SK-N-SH (cell line): ENCODE data around the gene ELOVL1. TPM values are rescaled to one million over a fixed set of nuclear protein-coding genes. Genes with fewer than 3 reads are reported as not detected.

ENCODE experiments used
- CTCF ChIA-PET: fragments of 300-600, 350-600 bp; formaldehyde crosslinking; extraction: SDS; loops from one replicate; lab custom pipeline; 2021; lab: Yijun Ruan, JAX
- POLR2A ChIA-PET: fragments of 350-600 bp; sonication (Branson Sonifier 250); formaldehyde crosslinking; extraction: SDS; loops from one replicate; lab custom pipeline; 2020; ENCODE audit warnings: antibody characterized with exemption, inconsistent platforms; lab: Yijun Ruan, JAX
- DNase-seq: peaks from one replicate; pipeline ENCODE4 v3.0.0; 2012
- H2AFZ ChIP-seq: fragments of 200-600 bp; sonication (generic); 2 replicates; pipeline ENCODE4 v1.8.1; 2016; ENCODE audit warnings: antibody characterized with exemption, mild to moderate bottlenecking, low read depth
- H3F3A ChIP-seq: fragments of 200-600 bp; sonication (generic); replicated peaks from 2 replicates; pipeline ENCODE3; 2016; ENCODE audit warnings: antibody characterized with exemption, mild to moderate bottlenecking; ENCODE audit not compliant: insufficient read depth
- H3K27ac ChIP-seq, 2 experiments: fragments of 200-500 bp in 1 of 2; fragments of 200-600 bp in 1 of 2; sonication (Bioruptor generic) in 1 of 2; sonication (generic), shearing (Covaris generic) in 1 of 2; 2 replicates each; pipeline versions ENCODE4 v1.5.1 to v1.6.1; 2014 to 2016; ENCODE audit warnings: low read depth in 2 of 2, inconsistent platforms in 1 of 2, low read length in 1 of 2, mild to moderate bottlenecking in 1 of 2, mixed read lengths in 1 of 2
- H3K27me3 ChIP-seq: fragments of 200-600 bp; sonication (generic), shearing (Covaris generic); 2 replicates; pipeline ENCODE4 v1.6.1; 2016; ENCODE audit warnings: mixed run types; ENCODE audit not compliant: insufficient read depth
- H3K36me3 ChIP-seq, 2 experiments: fragments of 200-500 bp in 1 of 2; fragments of 200-600 bp in 1 of 2; sonication (Bioruptor generic) in 1 of 2; sonication (generic) in 1 of 2; replicated peaks in 1 of 2; 2 replicates each; pipeline versions ENCODE3 to v1.5.1; 2014 to 2016; ENCODE audit warnings: low read length in 1 of 2, mild to moderate bottlenecking in 1 of 2; ENCODE audit not compliant: insufficient read depth in 2 of 2, control insufficient read depth in 1 of 2
- H3K4me1 ChIP-seq, 2 experiments: fragments of 200-500 bp in 1 of 2; fragments of 200-600 bp in 1 of 2; sonication (Bioruptor generic) in 1 of 2; sonication (generic), shearing (Covaris generic) in 1 of 2; 2 replicates each; pipeline versions ENCODE4 v1.5.1 to v1.6.1; 2014 to 2016; ENCODE audit warnings: low read depth in 1 of 2, low read length in 1 of 2, mixed run types in 1 of 2; ENCODE audit not compliant: insufficient read depth in 2 of 2, control insufficient read depth in 1 of 2
- H3K4me2 ChIP-seq: fragments of 200-600 bp; sonication (generic), shearing (Covaris generic); 2 replicates; pipeline ENCODE4 v1.6.1; 2017; ENCODE audit warnings: mixed run types
- H3K4me3 ChIP-seq, 2 experiments: fragments of 200-500 bp in 1 of 2; fragments of 200-600 bp in 1 of 2; sonication (Bioruptor generic) in 1 of 2; sonication (generic), shearing (Covaris generic) in 1 of 2; 2 replicates each; pipeline versions ENCODE4 v1.5.1 to v1.8.1; 2014 to 2016; ENCODE audit warnings: low read depth in 2 of 2, inconsistent platforms in 1 of 2, low read length in 1 of 2, mild to moderate bottlenecking in 1 of 2, mixed read lengths in 1 of 2, moderate library complexity in 1 of 2
- H3K79me2 ChIP-seq: fragments of 200-600 bp; sonication (generic); 2 replicates; pipeline ENCODE4 v1.8.1; 2017; ENCODE audit warnings: mild to moderate bottlenecking; ENCODE audit not compliant: insufficient read depth
- H3K9ac ChIP-seq: fragments of 200-600 bp; sonication (generic); 2 replicates; pipeline ENCODE4 v1.6.1; 2017; ENCODE audit warnings: mixed run types
- H3K9me2 ChIP-seq: fragments of 200-600 bp; sonication (generic); 2 replicates; pipeline ENCODE4 v1.6.1; 2017; ENCODE audit warnings: mixed run types
- H3K9me3 ChIP-seq: fragments of 200-600 bp; sonication (generic); 2 replicates; pipeline ENCODE4 v1.6.1; 2017; ENCODE audit warnings: mixed run types, mild to moderate bottlenecking, moderate library complexity
- H4K20me1 ChIP-seq: fragments of 200-600 bp; sonication (generic); 2 replicates; pipeline ENCODE4 v1.6.1; 2017; ENCODE audit warnings: mild to moderate bottlenecking, mixed run types; ENCODE audit not compliant: insufficient read depth
- ELF1 ChIP-seq: IDR thresholded peaks from 2 replicates; pipeline ENCODE4 v1.4.0; 2012
- EZH2phosphoT487 ChIP-seq: fragments of 200-600 bp; sonication (generic); IDR thresholded peaks from 2 replicates; pipeline ENCODE4 v1.6.1; 2017; ENCODE audit warnings: low read depth, mixed run types, mild to moderate bottlenecking, antibody characterized with exemption, moderate library complexity, borderline replicate concordance
- FOXJ3 ChIP-seq: sonication (generic); formaldehyde crosslinking; IDR thresholded peaks from 2 replicates; pipeline ENCODE4 v1.5.1; 2020; ENCODE audit warnings: mild to moderate bottlenecking, missing genetic modification reagents
- FOXM1 ChIP-seq: IDR thresholded peaks from 2 replicates; pipeline ENCODE4 v1.4.0; 2012; ENCODE audit warnings: low read depth, mild to moderate bottlenecking
- GABPA ChIP-seq: IDR thresholded peaks from 2 replicates; pipeline ENCODE4 v1.4.0; 2012; ENCODE audit warnings: low read depth, mild to moderate bottlenecking
- GATA2 ChIP-seq: sonication (generic); formaldehyde crosslinking; IDR thresholded peaks from 2 replicates; pipeline ENCODE4 v1.5.0; 2020; ENCODE audit warnings: mild to moderate bottlenecking, missing genetic modification reagents
- JUND ChIP-seq: IDR thresholded peaks from 2 replicates; pipeline ENCODE4 v1.4.0; 2012
- MAX ChIP-seq: IDR thresholded peaks from 2 replicates; pipeline ENCODE4 v1.4.0; 2012; ENCODE audit warnings: low read depth
- MXI1 ChIP-seq: IDR thresholded peaks from 2 replicates; pipeline ENCODE4 v1.6.1; 2012; ENCODE audit warnings: mild to moderate bottlenecking, low read depth, low read length, improper control_type of control experiment
- NFIC ChIP-seq: IDR thresholded peaks from 2 replicates; pipeline ENCODE4 v1.4.0; 2012; ENCODE audit warnings: borderline replicate concordance
- PBX3 ChIP-seq: IDR thresholded peaks from 2 replicates; pipeline ENCODE4; 2012
- POLR2AphosphoS5 ChIP-seq: IDR thresholded peaks from 2 replicates; pipeline ENCODE4 v1.6.1; 2012; ENCODE audit warnings: low read depth, low read length
- RXRA ChIP-seq: IDR thresholded peaks from 2 replicates; pipeline ENCODE4 v1.4.0; 2012; ENCODE audit warnings: low read depth, mild to moderate bottlenecking, borderline replicate concordance
- SIN3A ChIP-seq: IDR thresholded peaks from 2 replicates; pipeline ENCODE4 v1.6.1; 2012; ENCODE audit warnings: low read depth, mild to moderate bottlenecking, low read length, moderate library complexity, borderline replicate concordance
- TAF1 ChIP-seq: IDR thresholded peaks from 2 replicates; pipeline ENCODE4 v1.6.1; 2012; ENCODE audit warnings: low read depth, mild to moderate bottlenecking, low read length, moderate library complexity, borderline replicate concordance
- YY1 ChIP-seq: IDR thresholded peaks from 2 replicates; pipeline ENCODE4 v1.4.0; 2012; ENCODE audit warnings: low read depth, mild to moderate bottlenecking
- ZBTB33 ChIP-seq: IDR thresholded peaks from 2 replicates; pipeline ENCODE4 v1.4.0; 2012; ENCODE audit warnings: low read depth, borderline replicate concordance
- WGBS: methylation state at CpG from one replicate; pipeline ENCODE4 v1.1.6; 2017; ENCODE audit warnings: low lambda C conversion rate; 5-methylcytosine and 5-hydroxymethylcytosine counted together
- polyA plus RNA-seq, 3 experiments: library from polyadenylated mRNA; depleted of rRNA; stranded (reverse); fragments of >200 nt; gene quantifications; 2 replicates each; pipeline ENCODE4 v1.2.3, GENCODE V29; 2012

The ELOVL1 gene
- polyA plus RNA-seq, 1 of the 3 experiments (the other 2 are of a cell fraction): 127 TPM

DNA sequence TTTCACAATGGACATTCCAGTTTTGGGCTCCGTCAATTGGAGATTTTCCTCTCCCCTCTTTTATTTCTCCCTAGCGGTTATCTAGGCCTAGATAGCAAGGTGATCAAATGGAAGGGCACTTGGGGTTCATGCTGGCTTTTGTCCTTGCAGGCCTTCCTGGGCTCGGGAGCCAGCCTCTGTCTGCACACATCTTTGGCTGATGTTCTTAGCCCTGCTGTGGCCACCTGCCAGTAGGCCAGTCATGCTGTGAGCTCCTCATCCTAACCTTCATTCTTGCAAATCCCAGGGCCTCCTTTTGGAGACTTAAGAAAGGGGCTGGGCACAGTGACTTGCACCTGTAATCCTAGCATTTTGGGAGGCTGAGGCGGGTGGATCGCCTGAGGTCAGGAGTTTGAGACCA is 53.6 kb downstream of the ELOVL1 start:
- no peak overlapping the region for H3K4me3 ChIP-seq
- H3K4me2 ChIP-seq: no peak overlapping the region
- ChIA-PET CTCF (no interaction called here), POLR2A (no interaction called here)
- no peaks in the 10 kb centered on the region for H3K9me3 ChIP-seq
- H3K27ac ChIP-seq: no peak overlapping the region
- no peak overlapping the region for H3K9ac ChIP-seq
- H3F3A ChIP-seq: no peaks in the 10 kb centered on the region
- no peaks in the 10 kb centered on the region for H3K27me3 ChIP-seq
- no peaks in the 10 kb centered on the region for H3K4me1 ChIP-seq
- TF ChIP-seq POLR2AphosphoS5: no peak
- TF ChIP-seq RXRA: no peak
- TF ChIP-seq GATA2 (CRISPR knock-in tag): no peak
- TF ChIP-seq ELF1: no peak
- no peak for TF ChIP-seq PBX3
- no peak for TF ChIP-seq SIN3A
- no peak for TF ChIP-seq GABPA
- no peak for TF ChIP-seq MAX
- no peak for TF ChIP-seq FOXJ3 (CRISPR knock-in tag)
- TF ChIP-seq EZH2phosphoT487: no peak
- DNase-seq: no peak
- H3K9me2 ChIP-seq: no peaks in the 10 kb centered on the region
- H4K20me1 ChIP-seq: no peaks in the 10 kb centered on the region
- H3K79me2 ChIP-seq: no peaks in the 10 kb centered on the region
- no peak overlapping the region for H2AFZ ChIP-seq
- 82% methylated on average over 4 of the region's 5 CpGs for WGBS
- no peaks in the 10 kb centered on the region for H3K36me3 ChIP-seq

GRCh38 chr1:43313771-43314170 is 54.0 kb downstream of the ELOVL1 start:
- H3K36me3 ChIP-seq: no peaks in the 10 kb centered on the region
- H3F3A ChIP-seq: no peaks in the 10 kb centered on the region
- CTCF ChIA-PET: no interaction called here
- POLR2A ChIA-PET: no interaction called here
- no peak overlapping the region for H3K4me2 ChIP-seq
- no peak overlapping the region for H3K27ac ChIP-seq
- H3K9me3 ChIP-seq: no peaks in the 10 kb centered on the region
- H3K4me1 ChIP-seq: no peaks in the 10 kb centered on the region
- no peak for TF ChIP-seq MXI1
- no peak for TF ChIP-seq TAF1
- no peak for TF ChIP-seq YY1
- TF ChIP-seq EZH2phosphoT487: no peak
- no peak for TF ChIP-seq FOXM1
- TF ChIP-seq GABPA: no peak
- no peak for TF ChIP-seq NFIC
- TF ChIP-seq ZBTB33: no peak
- TF ChIP-seq JUND: no peak
- no peak overlapping the region for H2AFZ ChIP-seq
- no peak for DNase-seq
- no peak overlapping the region for H3K9ac ChIP-seq
- H3K79me2 ChIP-seq: no peaks in the 10 kb centered on the region
- WGBS: 93% methylated on average over 7 of the region's 10 CpGs
- H3K9me2 ChIP-seq: no peaks in the 10 kb centered on the region
- H3K4me3 ChIP-seq: no peak overlapping the region
- no peaks in the 10 kb centered on the region for H3K27me3 ChIP-seq
- H4K20me1 ChIP-seq: no peaks in the 10 kb centered on the region

Other genes starting within 250 kb of the ELOVL1 start
- gene EBNA1BP2, start 195.7 kb downstream of the ELOVL1 start, polyA plus RNA-seq (2012; rRNA removed): 134 and 146 TPM in 2 replicates
- gene CFAP57, start 195.7 kb downstream of the ELOVL1 start, polyA plus RNA-seq (2012; rRNA removed): 0.36 and 0.60 TPM in 2 replicates
- not detected in 2 replicates for gene TMEM125, start 98.0 kb downstream of the ELOVL1 start, polyA plus RNA-seq (2012; rRNA removed)
- gene C1orf210, start 82.4 kb downstream of the ELOVL1 start, polyA plus RNA-seq (2012; rRNA removed): not detected in 2 replicates
- gene TIE1, start 67.0 kb downstream of the ELOVL1 start, polyA plus RNA-seq (2012; rRNA removed): 0.81 and 1.6 TPM in 2 replicates
- gene MPL, start 30.2 kb downstream of the ELOVL1 start, polyA plus RNA-seq (2012; rRNA removed): not detected in 2 replicates
- gene CDC20, start 9.0 kb downstream of the ELOVL1 start, polyA plus RNA-seq (2012; rRNA removed): 56.1 and 82.7 TPM in 2 replicates
- 33.7 and 42.9 TPM in 2 replicates for gene MED8, start 21.8 kb upstream of the ELOVL1 start, polyA plus RNA-seq (2012; rRNA removed)
- 11.1 and 12.9 TPM in 2 replicates for gene SZT2, start 21.9 kb upstream of the ELOVL1 start, polyA plus RNA-seq (2012; rRNA removed)
- 6.8 and 11.1 TPM in 2 replicates for gene HYI, start 85.9 kb upstream of the ELOVL1 start, polyA plus RNA-seq (2012; rRNA removed)
- 67.6 and 72.7 TPM in 2 replicates for gene PTPRF, start 162.9 kb upstream of the ELOVL1 start, polyA plus RNA-seq (2012; rRNA removed)